ENCODE data around the gene ADAMTSL1. TPM values are rescaled to one million over a fixed set of nuclear protein-coding genes. Genes with fewer than 3 reads are reported as not detected.
A peak's percentile ranks its signal among the peaks of the same experiment; 100 is the strongest.

The ADAMTSL1 gene
- total RNA-seq, 1 donor from 2014 or later = 1.6 TPM

DNA sequence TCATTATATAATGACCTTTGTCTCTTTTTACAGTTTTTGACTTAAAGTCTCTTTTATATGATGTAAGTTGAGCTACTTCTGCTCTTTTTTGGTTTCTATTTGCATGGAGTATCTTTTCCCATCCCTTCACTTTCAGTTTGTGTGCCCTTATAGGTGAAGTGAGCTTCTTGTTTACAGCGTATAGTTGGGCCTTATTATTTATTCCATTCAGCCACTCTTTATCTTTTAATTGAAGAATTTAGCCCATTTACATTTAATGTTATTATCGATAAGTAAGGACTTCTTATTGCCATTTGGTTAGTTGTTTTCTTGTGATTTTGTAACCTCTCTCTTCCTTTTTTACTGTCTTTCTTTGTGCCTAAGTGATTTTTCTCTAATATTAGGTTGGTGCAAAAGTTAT, 117.3 kb downstream of the ADAMTSL1 start:
- H3K4me3 ChIP-seq (ENCODE audit: low read depth, low read length) = no peak overlapping the region
- H3K36me3 ChIP-seq (ENCODE audit: control insufficient read depth, insufficient read depth, low read length) = no peaks in the 10 kb centered on the region
- no peaks in the 10 kb centered on the region for H3K27me3 ChIP-seq (ENCODE audit: control insufficient read depth, insufficient read depth, low read length)
- TF ChIP-seq CTCF (IDR thresholded peaks at IDR 0.05; ENCODE audit: insufficient read depth, low read length, severe bottlenecking) = no peak
- no peak for FAIRE-seq
- no peak for DNase-seq (ENCODE audit: low read depth)

DNA sequence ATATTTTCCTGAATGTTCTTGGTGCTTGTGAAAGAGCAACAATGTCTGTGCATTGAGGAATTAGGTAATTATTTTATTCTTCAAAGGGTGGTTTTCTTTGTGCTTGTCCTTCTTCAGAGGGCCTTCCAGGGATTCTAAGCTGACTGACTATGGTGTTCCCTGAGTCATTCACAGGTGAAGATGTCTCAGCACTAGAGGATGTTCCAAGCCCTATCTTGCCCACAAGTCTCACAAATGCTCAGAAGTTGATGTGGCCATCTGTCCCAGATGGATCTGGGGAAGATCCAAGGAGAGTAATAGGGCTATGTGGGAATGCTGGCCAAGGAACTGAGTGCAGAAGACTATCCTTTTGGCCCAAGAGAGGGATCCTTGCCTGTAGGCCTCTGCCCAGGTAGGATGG, 120.9 kb downstream of the ADAMTSL1 start:
- Histone ChIP-seq H3K4me3 (ENCODE audit: low read depth, low read length) (no peak overlapping the region), H3K27me3 (ENCODE audit: control insufficient read depth, insufficient read depth, low read length) (no peaks in the 10 kb centered on the region), H3K36me3 (ENCODE audit: control insufficient read depth, insufficient read depth, low read length) (no peaks in the 10 kb centered on the region)
- no peak for FAIRE-seq
- no peak for TF ChIP-seq CTCF (IDR thresholded peaks at IDR 0.05; ENCODE audit: insufficient read depth, low read length, severe bottlenecking)
- DNase-seq (ENCODE audit: low read depth) = no peak

DNA sequence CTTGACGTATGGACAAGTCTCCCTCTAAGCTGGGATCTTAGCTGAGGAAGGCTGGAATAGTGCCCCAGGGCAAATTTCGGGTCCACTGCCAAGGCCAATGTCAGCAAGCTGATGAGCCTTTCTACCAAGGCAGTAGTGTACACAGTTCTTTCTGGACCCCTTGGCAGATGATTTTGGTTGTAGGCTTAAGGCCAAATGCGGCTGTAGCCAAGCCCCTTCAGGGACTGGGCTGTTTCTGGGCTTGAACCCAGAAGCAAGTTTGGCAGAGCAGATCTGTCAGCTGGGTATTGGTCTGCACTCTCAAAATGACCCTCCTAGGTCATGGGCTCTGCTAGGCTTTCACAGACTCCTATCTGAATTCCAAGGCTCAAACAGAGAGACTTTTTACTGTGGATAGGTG, 121.6 kb downstream of the ADAMTSL1 start:
- FAIRE-seq = no peak
- DNase-seq (ENCODE audit: low read depth) = no peak
- Histone ChIP-seq H3K4me3 (ENCODE audit: low read depth, low read length) (no peak overlapping the region), H3K36me3 (ENCODE audit: control insufficient read depth, insufficient read depth, low read length) (no peaks in the 10 kb centered on the region), H3K27me3 (ENCODE audit: control insufficient read depth, insufficient read depth, low read length) (no peaks in the 10 kb centered on the region)
- TF ChIP-seq CTCF (IDR thresholded peaks at IDR 0.05; ENCODE audit: insufficient read depth, low read length, severe bottlenecking) = no peak

DNA sequence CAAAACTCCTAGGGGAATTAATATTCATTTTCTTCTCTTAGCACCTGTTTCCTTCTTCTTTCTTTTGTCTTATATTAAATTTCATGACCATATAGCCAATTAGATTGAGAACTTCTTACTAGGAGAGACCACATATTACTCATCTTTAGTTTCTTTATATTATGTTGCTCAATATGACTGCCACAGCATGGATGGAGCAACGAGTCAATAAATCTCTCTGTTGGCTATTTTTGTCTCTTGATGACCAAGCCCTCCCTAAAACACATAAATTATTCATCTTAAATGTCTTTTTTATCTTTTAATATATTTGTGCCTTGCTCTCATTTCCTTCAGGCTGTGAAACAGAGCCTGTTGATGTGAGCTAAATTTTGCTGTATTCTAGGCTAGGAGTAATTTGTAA, 123.0 kb downstream of the ADAMTSL1 start:
- FAIRE-seq = no peak
- no peak for TF ChIP-seq CTCF (IDR thresholded peaks at IDR 0.05; ENCODE audit: insufficient read depth, low read length, severe bottlenecking)
- DNase-seq (ENCODE audit: low read depth) = peak; percentile 49
- Histone ChIP-seq H3K27me3 (ENCODE audit: control insufficient read depth, insufficient read depth, low read length) (no peaks in the 10 kb centered on the region), H3K4me3 (ENCODE audit: low read depth, low read length) (no peak overlapping the region), H3K36me3 (ENCODE audit: control insufficient read depth, insufficient read depth, low read length) (no peaks in the 10 kb centered on the region)

GRCh38 chr9:18598969-18599368, 125.0 kb downstream of the ADAMTSL1 start:
- DNase-seq (ENCODE audit: low read depth) (no peak), FAIRE-seq (no peak)
- TF ChIP-seq CTCF (IDR thresholded peaks at IDR 0.05; ENCODE audit: insufficient read depth, low read length, severe bottlenecking) = no peak
- H3K36me3 ChIP-seq (ENCODE audit: control insufficient read depth, insufficient read depth, low read length) = no peaks in the 10 kb centered on the region
- H3K27me3 ChIP-seq (ENCODE audit: control insufficient read depth, insufficient read depth, low read length) = no peaks in the 10 kb centered on the region
- H3K4me3 ChIP-seq (ENCODE audit: low read depth, low read length) = no peak overlapping the region

GRCh38 chr9:18601026-18601425, 127.1 kb downstream of the ADAMTSL1 start:
- DNase-seq (ENCODE audit: low read depth) (no peak), FAIRE-seq (no peak)
- H3K4me3 ChIP-seq (ENCODE audit: low read depth, low read length) = no peak overlapping the region
- TF ChIP-seq CTCF (IDR thresholded peaks at IDR 0.05; ENCODE audit: insufficient read depth, low read length, severe bottlenecking) = no peak
- H3K27me3 ChIP-seq (ENCODE audit: control insufficient read depth, insufficient read depth, low read length) = no peaks in the 10 kb centered on the region
- no peaks in the 10 kb centered on the region for H3K36me3 ChIP-seq (ENCODE audit: control insufficient read depth, insufficient read depth, low read length)

Data from bronchial epithelial cell (primary cell).